Measurements from ENCODE around the gene ATG9B.
"Not testable (repeated sequence)": the region's sequence is repeated elsewhere in the genome, so short reads cannot be mapped to it uniquely, and the experiment has no call there.

The ATG9B gene

DNA sequence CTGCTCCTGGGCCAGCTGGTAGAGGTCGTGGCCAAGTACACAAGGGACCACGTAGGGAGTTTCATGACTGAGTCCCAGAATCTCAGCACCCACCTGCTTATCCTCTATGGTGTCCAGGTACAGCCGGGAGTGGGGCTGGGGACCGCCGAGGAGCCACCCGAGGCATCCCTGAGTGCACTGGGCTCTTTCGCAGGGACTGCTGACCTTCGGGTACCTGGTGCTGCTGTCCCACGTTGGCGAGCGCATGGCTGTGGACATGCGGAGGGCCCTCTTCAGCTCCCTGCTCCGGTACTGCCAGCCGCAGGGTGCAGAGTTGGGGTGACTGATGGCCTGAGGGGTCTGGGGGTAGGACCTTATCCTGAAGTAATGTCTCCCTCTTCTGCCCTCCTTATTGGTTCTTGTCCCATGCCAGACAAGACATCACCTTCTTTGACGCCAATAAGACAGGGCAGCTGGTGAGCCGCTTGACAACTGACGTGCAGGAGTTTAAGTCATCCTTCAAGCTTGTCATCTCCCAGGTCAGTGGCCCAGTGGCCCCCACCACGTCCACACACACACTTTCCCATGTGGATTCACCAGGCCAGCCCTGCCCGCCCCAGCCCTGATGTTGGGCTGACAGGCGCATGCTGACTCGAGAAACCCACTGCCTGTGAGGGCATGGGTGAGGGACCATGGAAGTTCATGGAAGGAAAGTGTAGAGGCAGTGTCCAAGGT is 10.2 kb upstream of the ATG9B start:
- peaks cover 26 to 33% of the 10 kb centered on the region in 2 donors for H3K36me3 Mint-ChIP-seq
- no peaks in the 10 kb centered on the region for H3K27me3 Mint-ChIP-seq
- H3K4me3 Mint-ChIP-seq = no peak overlapping the region
- DNase-seq (no peak), ATAC-seq (replicated peaks) (no peak)
- peaks cover 14 to 22% of the 10 kb centered on the region in 2 donors for H3K4me1 Mint-ChIP-seq
- no peak overlapping the region for H3K27ac Mint-ChIP-seq
- no peaks in the 10 kb centered on the region for H3K9me3 Mint-ChIP-seq

DNA sequence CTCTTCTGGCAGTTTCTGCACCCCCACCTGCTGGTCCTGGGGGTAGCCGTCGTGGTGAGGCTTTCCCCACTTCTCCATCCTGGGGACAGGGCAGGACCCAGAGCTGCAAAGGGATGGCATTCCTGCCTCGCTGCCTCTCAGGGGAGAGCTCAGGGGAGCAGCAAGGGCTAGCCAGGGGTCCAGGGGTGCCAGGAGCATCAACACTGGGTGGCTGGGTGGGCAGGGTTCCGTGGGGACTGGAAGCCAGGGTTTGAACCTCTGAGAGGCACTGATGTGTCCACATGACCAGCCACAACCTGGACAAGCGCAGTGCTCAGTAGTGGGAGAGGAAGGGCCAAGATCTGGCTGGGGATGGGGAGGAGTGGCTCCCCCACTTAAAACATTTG is 9.6 kb upstream of the ATG9B start:
- ATAC-seq (replicated peaks) = no peak
- H3K4me1 Mint-ChIP-seq = peaks cover 14 to 22% of the 10 kb centered on the region in 2 donors
- H3K9me3 Mint-ChIP-seq = no peaks in the 10 kb centered on the region
- no peak overlapping the region for H3K27ac Mint-ChIP-seq
- no peak for DNase-seq
- H3K36me3 Mint-ChIP-seq = peaks cover 25 to 31% of the 10 kb centered on the region in 2 donors
- H3K27me3 Mint-ChIP-seq = no peaks in the 10 kb centered on the region
- H3K4me3 Mint-ChIP-seq = no peak overlapping the region

DNA sequence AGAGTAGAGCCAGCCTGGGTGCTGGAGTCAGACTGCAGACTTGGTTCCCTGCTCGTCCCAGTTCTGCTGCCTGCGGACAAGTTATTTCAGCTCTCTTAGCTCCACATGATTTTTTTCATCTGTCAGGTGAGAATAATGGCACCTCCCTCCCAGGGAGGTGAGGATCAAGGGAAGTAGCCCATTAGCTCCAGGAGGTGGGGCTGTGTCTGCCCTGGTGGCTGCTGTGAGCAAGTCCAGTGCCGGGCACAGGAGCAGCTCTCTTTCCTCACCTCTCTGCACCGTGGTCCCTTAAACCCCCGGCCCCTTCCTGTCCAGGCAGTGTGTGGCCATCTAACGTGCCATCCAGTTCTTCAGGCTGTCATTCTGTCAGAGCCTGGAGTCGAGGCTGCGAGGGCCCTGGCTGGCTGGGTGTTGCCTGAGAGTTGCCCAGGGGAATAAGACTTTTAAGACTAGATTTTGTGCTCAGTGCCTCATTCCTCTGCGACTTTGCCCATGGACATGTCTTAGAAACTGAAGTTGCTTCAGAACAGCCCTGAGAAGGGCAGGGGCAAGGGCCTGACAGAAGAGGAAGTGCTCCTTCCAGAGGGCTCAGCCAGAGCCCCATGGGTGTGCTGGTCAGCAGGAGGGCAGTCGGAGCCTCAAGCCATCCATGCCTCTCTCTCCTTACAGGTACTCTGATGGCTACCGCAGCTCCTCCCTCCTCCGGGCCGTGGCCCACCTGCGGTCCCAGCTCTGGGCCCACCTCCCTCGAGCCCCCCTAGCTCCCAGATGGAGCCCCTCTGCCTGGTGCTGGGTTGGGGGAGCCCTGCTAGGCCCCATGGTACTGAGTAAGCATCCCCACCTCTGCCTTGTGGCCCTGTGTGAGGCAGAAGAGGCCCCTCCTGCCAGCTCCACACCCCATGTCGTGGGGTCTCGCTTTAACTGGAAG is 8.9 kb upstream of the ATG9B start:
- Mint-ChIP-seq H3K4me1 (peaks cover 12 to 20% of the 10 kb centered on the region in 2 donors), H3K4me3 (no peak overlapping the region), H3K36me3 (peaks cover 24 to 31% of the 10 kb centered on the region in 2 donors), H3K9me3 (no peaks in the 10 kb centered on the region), H3K27me3 (no peaks in the 10 kb centered on the region), H3K27ac (no peak overlapping the region)
- no peak for ATAC-seq (replicated peaks)
- DNase-seq = no peak

DNA sequence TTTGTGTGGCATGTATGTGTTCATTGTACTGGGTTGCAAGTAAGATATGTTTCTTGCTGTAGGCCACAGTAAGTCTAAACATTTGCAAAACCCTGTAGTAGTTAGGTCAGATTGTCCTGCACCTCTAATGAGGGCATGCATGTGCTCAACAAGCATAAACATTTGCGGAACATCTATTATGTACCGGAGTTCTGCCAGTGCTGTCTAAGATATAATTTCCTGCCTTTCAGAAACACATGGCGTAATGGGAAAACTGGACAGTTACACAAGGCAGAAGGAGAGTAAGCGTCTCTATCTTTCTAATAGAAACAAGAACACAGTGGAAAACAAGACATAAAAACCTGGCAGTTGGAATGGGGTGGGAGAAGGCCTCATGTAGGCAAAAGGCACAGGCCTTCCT is 6.7 kb upstream of the ATG9B start:
- H3K9me3 Mint-ChIP-seq = no peaks in the 10 kb centered on the region
- H3K4me3 Mint-ChIP-seq = no peak overlapping the region
- ATAC-seq (replicated peaks) (no peak), DNase-seq (no peak)
- no peak overlapping the region for H3K27ac Mint-ChIP-seq
- peaks cover 15 to 19% of the 10 kb centered on the region in 2 donors for H3K36me3 Mint-ChIP-seq
- H3K27me3 Mint-ChIP-seq = no peaks in the 10 kb centered on the region
- H3K4me1 Mint-ChIP-seq = peaks cover 17 to 29% of the 10 kb centered on the region in 2 donors

DNA sequence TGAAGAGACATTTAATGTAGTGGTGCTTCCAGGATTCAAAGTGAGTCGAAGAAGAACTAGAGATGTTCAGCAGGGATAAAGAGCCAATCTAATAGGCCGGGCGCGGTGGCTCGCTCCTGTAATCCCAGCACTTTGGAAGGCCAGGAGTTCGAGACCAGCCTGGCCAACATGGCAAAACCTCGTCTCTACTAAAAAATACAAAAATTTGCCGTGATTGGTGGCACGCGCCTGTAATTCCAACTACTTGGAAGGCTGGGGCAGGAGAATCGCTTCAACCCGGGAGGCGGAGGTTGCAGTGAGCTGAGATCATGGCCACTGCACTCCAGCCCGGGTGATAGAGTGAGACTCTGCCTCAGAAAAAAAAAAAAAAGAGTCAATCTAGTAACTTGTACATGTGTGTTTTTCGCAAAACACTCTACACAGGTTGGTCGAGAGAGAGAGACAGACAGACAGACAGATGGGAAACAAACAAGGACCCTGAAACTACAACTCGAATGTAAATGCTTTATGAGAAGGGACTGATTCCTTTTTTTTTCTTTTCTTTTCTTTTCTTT is 4.7 kb upstream of the ATG9B start:
- Mint-ChIP-seq H3K36me3 (peaks cover 10 to 14% of the 10 kb centered on the region in 2 donors), H3K9me3 (no peaks in the 10 kb centered on the region), H3K4me1 (peaks cover 17 to 29% of the 10 kb centered on the region in 2 donors), H3K27ac (peak overlapping the region; percentile 97), H3K4me3 (peak overlapping the region; percentile 92 to 98), H3K27me3 (peaks cover 9 to 10% of the 10 kb centered on the region in 2 donors)
- ATAC-seq (replicated peaks) (no peak), DNase-seq (no peak)

DNA sequence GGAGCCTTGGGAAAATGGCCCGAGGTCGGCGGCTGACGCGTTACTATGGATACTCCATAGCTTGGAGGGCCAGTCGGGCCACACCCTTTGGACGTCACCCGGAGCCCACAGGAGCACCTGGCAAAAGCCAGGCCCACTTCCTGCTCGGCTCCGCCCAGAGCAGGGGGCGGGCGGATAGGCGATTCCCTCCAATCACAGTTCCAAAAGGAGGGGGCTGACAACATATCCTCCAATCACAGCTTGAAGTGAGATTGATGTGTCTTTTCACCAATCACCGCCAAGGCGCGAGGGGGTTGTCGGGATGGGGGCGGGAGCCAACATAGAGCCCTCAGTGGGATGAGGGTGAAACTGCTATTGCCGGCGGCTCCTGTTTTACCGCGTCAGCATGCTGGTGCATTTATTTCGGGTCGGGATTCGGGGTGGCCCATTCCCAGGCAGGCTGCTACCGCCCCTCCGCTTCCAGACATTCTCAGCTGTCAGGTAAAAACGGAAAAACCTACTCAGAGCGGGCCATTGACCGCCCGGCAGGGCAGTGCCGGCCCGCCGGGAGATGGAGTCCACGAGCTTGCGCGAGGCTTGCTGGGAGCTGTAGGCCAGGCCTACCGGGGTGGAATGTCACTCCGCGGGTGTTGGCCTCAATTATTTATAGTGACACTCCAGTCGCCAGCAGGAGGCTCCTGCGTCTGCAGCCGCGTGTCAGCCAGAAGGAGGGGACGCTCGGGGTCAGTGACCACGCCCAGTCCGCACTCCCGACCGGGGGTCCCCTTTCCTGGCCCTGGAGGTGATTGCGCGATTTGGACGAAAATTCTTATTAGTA is 4.0 kb upstream of the ATG9B start, which contains the start of gene ABCB8:
Gene ABCB8, plus strand, starts transcription at position 320 of the 817 bp plus-strand sequence. Its CDS starts 66 bp downstream, at position 386.
- DNase-seq = peak; percentile 99
- no peaks in the 10 kb centered on the region for H3K9me3 Mint-ChIP-seq
- peaks cover 10 to 16% of the 10 kb centered on the region in 2 donors for H3K27me3 Mint-ChIP-seq
- peak within 1 kb of the TSS; percentile 97 for H3K27ac Mint-ChIP-seq
- peaks cover 10 to 14% of the 10 kb centered on the region in 2 donors for H3K36me3 Mint-ChIP-seq
- H3K4me1 Mint-ChIP-seq = peaks cover 17 to 29% of the 10 kb centered on the region in 2 donors
- peak within 1 kb of the TSS; percentile 92 to 98 for H3K4me3 Mint-ChIP-seq
- peak; percentile 94 for ATAC-seq (replicated peaks)

DNA sequence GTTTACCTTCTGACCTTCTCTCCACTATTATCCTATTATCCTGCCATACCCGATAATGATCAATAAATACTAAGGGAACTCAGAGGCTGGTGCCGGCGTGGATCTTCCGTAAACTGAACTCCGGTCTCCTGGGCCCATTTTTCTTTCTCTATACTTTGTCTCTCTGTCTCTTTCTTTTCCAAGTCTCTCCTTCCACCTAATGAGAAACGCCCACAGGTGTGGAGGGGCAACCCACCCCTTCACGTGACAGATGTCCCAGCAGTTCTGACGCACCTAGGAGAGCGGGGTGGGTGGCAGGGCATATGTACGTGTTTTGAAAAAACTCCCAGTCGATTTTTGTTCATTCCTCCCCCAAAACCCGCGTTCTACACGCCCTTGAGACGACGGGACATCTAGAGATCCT is 3.4 kb upstream of the ATG9B start:
- H3K27ac Mint-ChIP-seq = peak overlapping the region; percentile 97
- H3K27me3 Mint-ChIP-seq = peaks cover 16 to 22% of the 10 kb centered on the region in 2 donors
- DNase-seq, H3K9me3 Mint-ChIP-seq: not testable (repeated sequence)
- peak; percentile 5 to 15 for ATAC-seq (replicated peaks)
- H3K36me3 Mint-ChIP-seq = peaks cover 10 to 14% of the 10 kb centered on the region in 2 donors
- peaks cover 17 to 29% of the 10 kb centered on the region in 2 donors for H3K4me1 Mint-ChIP-seq
- H3K4me3 Mint-ChIP-seq = peak overlapping the region; percentile 92 to 98

DNA sequence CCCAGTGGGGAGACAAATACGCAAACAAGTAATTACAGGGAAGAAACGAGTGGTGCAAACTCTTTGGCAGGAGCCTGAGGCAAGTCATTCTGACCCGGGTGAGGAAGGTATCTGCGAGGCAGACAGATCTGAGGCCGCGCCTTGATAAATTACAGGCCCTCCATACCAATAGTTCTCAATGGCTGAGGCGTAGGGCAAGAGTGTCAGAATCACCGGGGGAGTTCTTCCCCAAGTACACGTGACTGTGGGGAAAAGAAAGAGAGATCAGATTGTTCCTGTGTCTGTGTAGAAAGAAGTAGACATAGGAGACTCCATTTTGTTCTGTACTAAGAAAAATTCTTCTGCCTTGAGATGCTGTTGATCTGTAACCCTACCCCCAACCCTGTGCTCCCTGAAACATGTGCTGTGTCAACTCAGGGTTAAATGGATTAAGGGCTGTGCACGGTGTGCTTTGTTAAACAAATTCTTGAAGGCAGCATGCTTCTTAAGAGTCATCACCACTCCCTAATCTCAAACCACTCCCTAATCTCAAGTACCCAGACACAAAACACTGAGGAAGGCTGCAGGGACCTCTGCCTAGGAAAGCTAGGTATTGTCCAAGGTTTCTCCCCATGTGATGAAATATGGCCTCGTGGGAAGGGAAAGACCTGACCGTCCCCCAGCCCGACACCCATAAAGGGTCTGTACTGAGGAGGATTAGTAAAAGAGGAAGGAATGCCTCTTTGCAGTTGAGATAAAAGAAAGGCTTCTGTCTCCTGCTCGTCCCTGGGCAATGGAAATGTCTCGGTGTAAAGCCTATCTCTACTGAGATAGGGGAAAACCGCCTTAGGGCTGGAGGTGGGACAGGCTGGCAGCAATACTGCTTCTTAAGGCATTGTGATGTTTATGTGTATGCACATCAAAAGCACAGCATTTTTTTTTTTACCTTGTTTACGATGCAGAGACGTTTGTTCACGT is 2.8 kb upstream of the ATG9B start:
- H3K27ac Mint-ChIP-seq = peak overlapping the region; percentile 97
- peaks cover 16 to 23% of the 10 kb centered on the region in 2 donors for H3K27me3 Mint-ChIP-seq
- not testable (repeated sequence) for DNase-seq; ATAC-seq (replicated peaks); H3K9me3 Mint-ChIP-seq
- H3K4me1 Mint-ChIP-seq = peaks cover 16 to 27% of the 10 kb centered on the region in 2 donors
- H3K4me3 Mint-ChIP-seq = peak overlapping the region; percentile 92 to 98
- H3K36me3 Mint-ChIP-seq = peaks cover 9 to 12% of the 10 kb centered on the region in 2 donors

DNA sequence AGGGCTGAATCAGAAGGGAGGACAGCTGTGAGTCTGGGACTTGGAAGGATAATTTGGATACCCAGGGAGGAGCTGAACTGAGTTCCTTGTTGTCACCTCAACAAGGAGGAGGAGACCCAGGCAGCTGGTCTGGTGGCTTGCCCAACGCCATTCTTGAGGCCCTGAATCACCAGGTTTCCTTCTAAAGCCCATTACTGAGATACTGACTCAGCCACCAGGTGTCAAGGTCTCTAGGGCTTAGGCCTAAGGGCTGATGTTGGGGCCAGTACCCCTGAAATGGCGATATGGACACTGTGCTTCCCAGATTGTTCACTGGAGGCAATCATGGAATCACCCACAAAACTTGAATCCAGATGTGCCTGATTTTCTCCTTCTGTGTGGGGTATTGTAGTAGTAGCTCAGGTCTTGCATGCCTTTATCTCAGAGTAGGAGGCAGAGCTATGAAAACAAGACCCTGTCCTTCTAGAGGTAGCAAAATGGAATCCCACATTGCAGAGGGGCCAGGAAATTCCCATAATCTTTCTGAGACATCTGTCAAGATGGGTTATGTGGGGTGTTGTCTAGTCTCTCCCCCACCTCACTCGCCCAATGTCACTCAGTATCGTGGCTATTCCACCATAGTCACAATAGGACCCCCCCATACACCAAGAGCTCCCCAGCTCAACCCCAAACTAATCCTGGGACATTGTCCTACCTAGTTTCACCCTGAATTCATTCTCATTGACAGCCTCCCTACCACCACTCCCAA is 1.8 kb upstream of the ATG9B start:
- Mint-ChIP-seq H3K4me3 (no peak overlapping the region), H3K4me1 (peaks cover 14 to 22% of the 10 kb centered on the region in 2 donors), H3K36me3 (peaks cover 4 to 9% of the 10 kb centered on the region in 2 donors), H3K27me3 (peaks cover 21 to 32% of the 10 kb centered on the region in 2 donors), H3K27ac (no peak overlapping the region), H3K9me3 (no peaks in the 10 kb centered on the region)
- DNase-seq (no peak), ATAC-seq (replicated peaks) (no peak)

DNA sequence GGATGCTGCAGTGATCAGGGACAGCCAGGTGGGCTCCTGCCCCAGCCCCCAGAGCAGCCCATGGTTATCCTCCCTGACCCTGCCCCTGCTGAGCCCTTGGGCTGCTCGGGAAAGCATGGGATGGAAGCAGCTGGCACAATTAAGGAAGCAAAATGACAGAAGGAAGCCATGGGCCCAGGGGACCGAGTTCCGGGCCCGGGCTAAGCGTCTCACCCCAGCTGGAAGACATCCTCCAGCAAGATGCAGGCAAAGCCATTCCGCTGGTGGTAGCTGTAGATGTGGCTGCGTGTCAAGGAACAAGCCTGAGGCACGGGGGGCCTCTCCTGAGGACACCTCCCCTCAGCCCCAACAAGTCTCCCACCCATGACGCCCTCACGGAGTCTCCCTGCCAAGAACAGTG is 1.1 kb downstream of the ATG9B start:
- Mint-ChIP-seq H3K4me1 (peaks cover 14 to 24% of the 10 kb centered on the region in 2 donors), H3K27me3 (peaks cover 48 to 60% of the 10 kb centered on the region in 2 donors), H3K27ac (no peak overlapping the region), H3K9me3 (no peaks in the 10 kb centered on the region), H3K36me3 (no peaks in the 10 kb centered on the region), H3K4me3 (no peak overlapping the region)
- no peak for ATAC-seq (replicated peaks)
- no peak for DNase-seq

DNA sequence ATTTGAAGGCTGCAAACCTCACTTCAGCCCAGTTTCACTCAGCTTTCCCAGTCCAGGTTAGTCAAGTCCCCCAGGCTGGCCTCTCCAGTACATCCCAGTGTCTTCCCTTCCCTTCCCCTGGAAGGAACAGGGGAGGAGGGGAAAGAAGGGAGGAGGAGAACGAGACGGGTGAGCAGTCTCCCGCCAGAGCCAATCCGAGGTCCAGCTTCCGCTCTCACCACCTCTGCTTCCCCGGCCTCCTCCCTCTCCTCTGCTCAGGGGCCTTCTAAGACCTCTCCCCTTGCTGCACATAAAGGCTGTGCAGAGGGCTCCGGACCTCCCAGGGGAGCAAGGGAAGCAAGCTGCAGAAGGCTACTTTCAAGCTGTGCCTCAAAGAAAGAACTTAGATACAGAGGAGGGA is 4.1 kb downstream of the ATG9B start:
- H3K4me3 Mint-ChIP-seq = peak overlapping the region in 1 of 2 donors; percentile 37

DNA sequence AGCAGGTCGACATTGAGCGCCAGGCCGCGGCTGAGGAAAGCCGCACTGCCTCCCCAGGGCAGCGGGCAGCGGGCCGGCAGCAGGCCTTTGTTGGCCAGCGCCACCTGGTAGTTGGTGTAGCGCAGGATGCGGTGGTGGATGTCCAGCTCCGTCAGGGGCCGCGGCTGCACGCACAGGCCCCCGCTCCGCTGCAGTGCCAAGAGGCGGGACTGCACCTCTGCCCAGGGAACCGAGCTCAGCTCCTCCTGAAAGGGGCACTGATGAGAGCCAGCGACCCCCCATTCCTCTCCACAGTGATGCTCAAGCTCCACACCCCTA is 5.2 kb downstream of the ATG9B start:
- DNase-seq = no peak
- peaks cover 28 to 42% of the 10 kb centered on the region in 2 donors for H3K4me1 Mint-ChIP-seq
- H3K9me3 Mint-ChIP-seq = peaks cover 0 to 1% of the 10 kb centered on the region in 2 donors
- no peaks in the 10 kb centered on the region for H3K36me3 Mint-ChIP-seq
- peaks cover 54 to 66% of the 10 kb centered on the region in 2 donors for H3K27me3 Mint-ChIP-seq
- ATAC-seq (replicated peaks) = no peak
- H3K27ac Mint-ChIP-seq = no peak overlapping the region
- peak overlapping the region; percentile 76 to 77 for H3K4me3 Mint-ChIP-seq

More for the DNA sequence above, 4.1 kb downstream of the ATG9B start:
- no peaks in the 10 kb centered on the region for H3K36me3 Mint-ChIP-seq
- H3K9me3 Mint-ChIP-seq = no peaks in the 10 kb centered on the region
- ATAC-seq (replicated peaks) = no peak
- DNase-seq = no peak
- peaks cover 22 to 31% of the 10 kb centered on the region in 2 donors for H3K4me1 Mint-ChIP-seq
- no peak overlapping the region for H3K27ac Mint-ChIP-seq
- H3K27me3 Mint-ChIP-seq = peaks cover 58 to 68% of the 10 kb centered on the region in 2 donors

Data from stimulated activated naive B cell treated with anti-CD40 and anti-IgM and Interleukin-4, amounts not matched to agents 10 μg/mL and 1 μg/mL and 100 μg/mL, for 72 hours (primary cell).